Suppressor macrophage treated with lipopolysaccharide for 1 hour (primary cell): ENCODE measurements around the gene PRPF8.

Experiments used
- DNase-seq, 3 donors: peaks; one replicate each; pipeline ENCODE4 v3.0.0-alpha.2; 2020 to 2022

The PRPF8 gene

GRCh38 chr17:1643999-1644492, 40.6 kb downstream of the PRPF8 start:
- peak; percentile 82 to 85 (median 84) for DNase-seq

GRCh38 chr17:1643293-1643998, 41.2 kb downstream of the PRPF8 start:
- peak in 1 of 3 donors; percentile 66 for DNase-seq

- no peak for DNase-seq
Observed at GRCh38 chr17:1641065-1641403, 43.6 kb downstream of the PRPF8 start.

GRCh38 chr17:1640329-1641064, 44.2 kb downstream of the PRPF8 start:
- DNase-seq, result no peak

- no peak for DNase-seq
Observed at GRCh38 chr17:1639549-1640180, 45.0 kb downstream of the PRPF8 start.

- DNase-seq, result no peak
Observed at GRCh38 chr17:1638624-1639300, 45.9 kb downstream of the PRPF8 start.

- DNase-seq, result peak in 1 of 3 donors; percentile 29
Observed at GRCh38 chr17:1638171-1638590, 46.5 kb downstream of the PRPF8 start.

GRCh38 chr17:1636732-1637285, 47.9 kb downstream of the PRPF8 start:
- DNase-seq, result no peak

GRCh38 chr17:1635675-1636465, 48.8 kb downstream of the PRPF8 start:
- DNase-seq, result no peak

- no peak for DNase-seq
Observed at GRCh38 chr17:1634841-1635650, 49.6 kb downstream of the PRPF8 start.

GRCh38 chr17:1630662-1631061, 54.0 kb downstream of the PRPF8 start:
- peak in 2 of 3 donors; percentile 48 to 51 for DNase-seq

GRCh38 chr17:1629504-1630310, 55.0 kb downstream of the PRPF8 start:
- peak; percentile 65 to 84 (median 70) for DNase-seq

- DNase-seq, result peak; percentile 90 to 96 (median 95)
Observed at GRCh38 chr17:1628856-1629503, 55.7 kb downstream of the PRPF8 start.

GRCh38 chr17:1627982-1628855, 56.4 kb downstream of the PRPF8 start, which contains the start of gene SLC43A2:
Gene SLC43A2, minus strand, starts transcription at chr17:1628834. Its CDS starts 960 bp downstream, at chr17:1627874.
- peak; percentile 89 to 95 (median 93) for DNase-seq

GRCh38 chr17:1627182-1627981, 57.3 kb downstream of the PRPF8 start:
- DNase-seq, result peak; percentile 77 to 79 (median 78)

GRCh38 chr17:1626333-1626732, 58.3 kb downstream of the PRPF8 start:
- no peak for DNase-seq

GRCh38 chr17:1625581-1625980, 59.1 kb downstream of the PRPF8 start:
- no peak for DNase-seq
